Colonic mucosa (tissue), 4 donors: ENCODE results near the gene IPO13. TPM values are rescaled to one million over a fixed set of nuclear protein-coding genes. Genes with fewer than 3 reads are reported as not detected.

ENCODE experiments used
- DNase-seq: peaks from one replicate; pipeline ENCODE4 v3.0.0-alpha.2; 2020
- H3K27ac ChIP-seq: fragments of 200-600 bp; one replicate; pipeline ENCODE4 v1.8.0; 2021
- H3K27me3 ChIP-seq: fragments of 200-600 bp; one replicate; pipeline ENCODE4 v1.8.0; 2021
- H3K36me3 ChIP-seq: fragments of 200-600 bp; one replicate; pipeline ENCODE4 v1.8.0; 2021
- H3K4me1 ChIP-seq: fragments of 200-600 bp; one replicate; pipeline ENCODE4 v1.8.0; 2021; ENCODE audit warnings: mild to moderate bottlenecking
- H3K4me3 ChIP-seq: fragments of 200-600 bp; one replicate; pipeline ENCODE4 v1.8.0; 2021
- H3K9ac ChIP-seq, 2 donors: one replicate each; pipeline ENCODE4 v1.7.0; 2013; ENCODE audit warnings: control low read depth in 2 of 2, low read depth in 2 of 2, low read length in 2 of 2
- H3K9me3 ChIP-seq: fragments of 200-600 bp; one replicate; pipeline ENCODE4 v1.8.0; 2021
- CTCF ChIP-seq: fragments of 200-600 bp; IDR thresholded peaks from one replicate; pipeline ENCODE4 v1.8.0; 2022; ENCODE audit warnings: antibody characterized with exemption, mild to moderate bottlenecking
- intact Hi-C: fragments of 100-400 bp; cut with DNase I; formaldehyde crosslinking; loops from one replicate; pipeline ENCODE4 v1.14.1; 2022
- total RNA-seq, 2 donors: library from RNA; stranded (reverse); fragmentation: NEBNext Ultra II Directional in 1 of 2; extraction: Animal tissue kit (Norgen Biotek cat#: 25700) in 1 of 2; gene quantifications; one replicate each; pipeline ENCODE4 v1.2.1, GENCODE V29; 2021
- donor health status: healthy.
- donor health status: DM: no; HTN: no; CAD: no.
- donor health status: DM: no; HTN: no; CAD: no.

IPO13 gene
- total RNA-seq, 2 donors from 2014 or later, result 17.3 to 27.9 TPM

GRCh38 chr1:44012404-44012803, 65.7 kb downstream of the IPO13 start:
- Histone ChIP-seq H3K27me3 (no peaks in the 10 kb centered on the region), H3K4me3 (no peak overlapping the region), H3K4me1 (peaks cover 6% of the 10 kb centered on the region), H3K9me3 (no peaks in the 10 kb centered on the region), H3K27ac (no peak overlapping the region), H3K9ac (no peak overlapping the region), H3K36me3 (no peaks in the 10 kb centered on the region)
- DNase-seq, result no peak
- intact Hi-C loops, result no loop called here
- no peak for TF ChIP-seq CTCF

GRCh38 chr1:44012941-44013609, 66.3 kb downstream of the IPO13 start:
- Histone ChIP-seq H3K9me3 (no peaks in the 10 kb centered on the region), H3K4me1 (peaks cover 6% of the 10 kb centered on the region), H3K4me3 (no peak overlapping the region), H3K27me3 (no peaks in the 10 kb centered on the region), H3K27ac (no peak overlapping the region), H3K9ac (peak overlapping the region in 1 of 2 donors; percentile 37), H3K36me3 (no peaks in the 10 kb centered on the region)
- intact Hi-C loops, result no loop called here
- no peak for DNase-seq
- no peak for TF ChIP-seq CTCF

- H3K27me3 ChIP-seq, result no peaks in the 10 kb centered on the region
- H3K4me3 ChIP-seq, result no peak overlapping the region
- DNase-seq, result no peak
- no peaks in the 10 kb centered on the region for H3K36me3 ChIP-seq
- peaks cover 6% of the 10 kb centered on the region for H3K4me1 ChIP-seq
- no peak for TF ChIP-seq CTCF
- no peaks in the 10 kb centered on the region for H3K9me3 ChIP-seq
- intact Hi-C loops, result no loop called here
- no peak overlapping the region for H3K9ac ChIP-seq
- peak overlapping the region; percentile 70 for H3K27ac ChIP-seq
Observed at GRCh38 chr1:44013949-44014348, 67.2 kb downstream of the IPO13 start.

- peaks cover 6% of the 10 kb centered on the region for H3K4me1 ChIP-seq
- intact Hi-C loops, result no loop called here
- DNase-seq, result peak; percentile 50
- no peak for TF ChIP-seq CTCF
- peak overlapping the region; percentile 70 for H3K27ac ChIP-seq
- no peaks in the 10 kb centered on the region for H3K27me3 ChIP-seq
- H3K4me3 ChIP-seq, result no peak overlapping the region
- peak overlapping the region in 1 of 2 donors; percentile 48 for H3K9ac ChIP-seq
- H3K9me3 ChIP-seq, result no peaks in the 10 kb centered on the region
- no peaks in the 10 kb centered on the region for H3K36me3 ChIP-seq
Observed at GRCh38 chr1:44014365-44015104, 67.8 kb downstream of the IPO13 start.

GRCh38 chr1:44015206-44015605, 68.5 kb downstream of the IPO13 start:
- DNase-seq, result no peak
- no peak for TF ChIP-seq CTCF
- Histone ChIP-seq H3K36me3 (no peaks in the 10 kb centered on the region), H3K27me3 (no peaks in the 10 kb centered on the region), H3K4me3 (no peak overlapping the region), H3K27ac (peak overlapping the region; percentile 70), H3K4me1 (peaks cover 6% of the 10 kb centered on the region), H3K9ac (no peak overlapping the region), H3K9me3 (no peaks in the 10 kb centered on the region)
- intact Hi-C loops, result no loop called here
